GM23338 (cell line): ENCODE measurements around the gene EXOSC7. TPM values are rescaled to one million over a fixed set of nuclear protein-coding genes. Genes with fewer than 3 reads are reported as not detected.
"Not testable (repeated sequence)": the region's sequence is repeated elsewhere in the genome, so short reads cannot be mapped to it uniquely, and the experiment has no call there.

Experiments used
- ATAC-seq: fragments of 200-7000 bp; cut with Tn5 transposase; 3 replicates; pipeline ENCODE4 v1.9.1; 2020
- DNase-seq: peaks from one replicate; pipeline ENCODE4 v3.0.0-alpha.2; 2015; ENCODE audit warnings: low spot score
- H2AFZ ChIP-seq: fragments of 200-600 bp; sonication (generic); 2 replicates; pipeline ENCODE4 v1.8.0; 2016; ENCODE audit warnings: antibody characterized with exemption, mild to moderate bottlenecking, moderate library complexity
- H3F3A ChIP-seq: fragments of 200-600 bp; sonication (generic); replicated peaks from 2 replicates; pipeline ENCODE4 v1.8.0; 2017; ENCODE audit warnings: antibody characterized with exemption, mixed run types, low read depth
- H3K27ac ChIP-seq: fragments of 200-600 bp; sonication (generic); 2 replicates; pipeline ENCODE4 v1.6.1; 2016; ENCODE audit warnings: low read depth
- H3K27me3 ChIP-seq: fragments of 200-600 bp; sonication (generic); 2 replicates; pipeline ENCODE4 v1.8.0; 2016; ENCODE audit warnings: mild to moderate bottlenecking, mixed run types, moderate library complexity; ENCODE audit not compliant: insufficient read depth
- H3K36me3 ChIP-seq: fragments of 200-600 bp; sonication (generic); 2 replicates; pipeline ENCODE4 v1.8.0; 2016; ENCODE audit warnings: mild to moderate bottlenecking; ENCODE audit not compliant: insufficient read depth
- H3K4me1 ChIP-seq: fragments of 200-600 bp; sonication (generic); 2 replicates; pipeline ENCODE4 v1.8.0; 2016; ENCODE audit warnings: mild to moderate bottlenecking, moderate library complexity; ENCODE audit not compliant: insufficient read depth
- H3K4me2 ChIP-seq: fragments of 200-600 bp; sonication (generic); 2 replicates; pipeline ENCODE4 v1.7.1; 2017; ENCODE audit warnings: mixed run types
- H3K4me3 ChIP-seq: fragments of 200-600 bp; sonication (generic); 2 replicates; pipeline ENCODE4 v1.6.1; 2016; ENCODE audit warnings: mixed run types
- H3K79me2 ChIP-seq: fragments of 200-600 bp; sonication (generic); replicated peaks from 2 replicates; pipeline ENCODE4 v1.8.0; 2017; ENCODE audit warnings: mild to moderate bottlenecking; ENCODE audit not compliant: insufficient read depth
- H3K9me2 ChIP-seq: fragments of 200-600 bp; sonication (generic); 2 replicates; pipeline ENCODE4 v1.8.0; 2017; ENCODE audit not compliant: insufficient read depth
- H4K20me1 ChIP-seq: fragments of 200-600 bp; sonication (generic); replicated peaks from 2 replicates; pipeline ENCODE4 v1.8.0; 2017; ENCODE audit warnings: mild to moderate bottlenecking; ENCODE audit not compliant: insufficient read depth
- H3K27ac Mint-ChIP-seq: 2 replicates; pipeline ENCODE4 v1.8.0; 2020; ENCODE audit warnings: inconsistent platforms, mild to moderate bottlenecking, moderate library complexity, mixed read lengths
- H3K27me3 Mint-ChIP-seq: 3 replicates; pipeline ENCODE4 v1.8.0; 2022; ENCODE audit warnings: low read depth, mild to moderate bottlenecking, moderate library complexity, mixed read lengths, inconsistent platforms; ENCODE audit not compliant: insufficient read depth, poor library complexity
- H3K36me3 Mint-ChIP-seq: 3 replicates; pipeline ENCODE4 v1.8.0; 2021; ENCODE audit warnings: low read depth, mild to moderate bottlenecking, inconsistent platforms, moderate library complexity, mixed read lengths
- H3K4me1 Mint-ChIP-seq: 3 replicates; pipeline ENCODE4 v1.8.0; 2020; ENCODE audit warnings: mild to moderate bottlenecking, inconsistent platforms, mixed read lengths
- H3K4me3 Mint-ChIP-seq: 3 replicates; pipeline ENCODE4 v1.8.0; 2021; ENCODE audit warnings: moderate library complexity, mild to moderate bottlenecking, inconsistent platforms, mixed read lengths
- H3K9me3 Mint-ChIP-seq: 3 replicates; pipeline ENCODE4 v1.8.0; 2020; ENCODE audit warnings: moderate library complexity, mild to moderate bottlenecking, inconsistent platforms, mixed read lengths
- EZH2 ChIP-seq: fragments of 200-600 bp; sonication (generic); IDR thresholded peaks from one replicate; pipeline ENCODE4 v1.8.0; 2017; ENCODE audit warnings: antibody characterized with exemption, mild to moderate bottlenecking, low read depth; ENCODE audit not compliant: unreplicated experiment
- EZH2phosphoT487 ChIP-seq: fragments of 200-600 bp; sonication (generic); IDR thresholded peaks from one replicate; pipeline ENCODE4 v1.8.1; 2018; ENCODE audit warnings: antibody characterized with exemption; ENCODE audit not compliant: unreplicated experiment
- JUNB ChIP-seq: IDR thresholded peaks from one replicate; pipeline ENCODE4 v1.6.1; 2016; ENCODE audit warnings: antibody characterized with exemption; ENCODE audit not compliant: unreplicated experiment
- NANOG ChIP-seq: IDR thresholded peaks from 2 replicates; pipeline ENCODE4 v1.6.1; 2016; ENCODE audit warnings: antibody characterized with exemption, borderline replicate concordance
- ZNF114 ChIP-seq: fragments of 250-450 bp; sonication (Bioruptor Pico); IDR thresholded peaks from 2 replicates; pipeline ENCODE4 v1.5.0; 2020; ENCODE audit warnings: mild to moderate bottlenecking, moderate library complexity
- polyA plus RNA-seq: library from polyadenylated mRNA; unstranded; fragments of >200 nt; fragmentation: Nextera tagmentation; extraction: Ambion mirVana; gene quantifications from 2 replicates; pipeline ENCODE4 v1.2.1, GENCODE V29; 2016
- total RNA-seq: library from RNA; depleted of rRNA; stranded (reverse); fragments of >200 nt; shearing (Covaris generic); gene quantifications from 2 replicates; pipeline ENCODE4 v1.2.3, GENCODE V29; 2014
- TF ChIP-seq, protein P1 (sequence below): fragments of 250-450 bp; sonication (Bioruptor Pico); IDR thresholded peaks from 2 replicates; pipeline ENCODE4 v1.5.0; 2020; ENCODE audit warnings: mild to moderate bottlenecking, moderate library complexity
- TF ChIP-seq, protein P2 (sequence below): IDR thresholded peaks from one replicate; pipeline ENCODE4 v1.6.1; 2018; ENCODE audit warnings: antibody characterized with exemption; ENCODE audit not compliant: unreplicated experiment

Gene EXOSC7
- total and polyA plus RNA-seq, 2 experiments from 2014 or later: 84.8 to 120 TPM

DNA sequence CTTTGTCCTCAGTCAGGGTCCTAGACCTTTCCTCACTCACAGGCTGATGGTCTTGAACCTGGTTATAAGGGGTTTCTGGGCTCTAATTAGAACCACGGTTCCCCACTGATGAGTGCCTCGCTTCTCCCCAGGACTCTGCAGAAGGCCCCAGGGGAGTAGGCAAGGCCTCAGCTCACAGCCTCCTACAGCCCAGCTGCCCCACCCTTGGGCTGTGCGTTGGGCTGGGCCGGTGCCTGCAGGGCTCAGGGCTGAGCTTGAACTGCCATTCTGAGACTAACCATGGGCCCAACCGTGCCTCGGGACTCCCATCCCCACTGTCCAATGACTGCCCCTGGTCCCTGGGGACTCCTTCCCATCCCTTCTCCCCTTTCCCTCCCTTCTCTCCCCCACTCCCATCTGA is 75.6 kb downstream of the EXOSC7 start:
- Mint-ChIP-seq H3K4me3 (no peak overlapping the region), H3K4me1 (peaks cover 12% of the 10 kb centered on the region; the same call in 2 of the 3 replicates), H3K27me3 (peaks cover 19% of the 10 kb centered on the region), H3K9me3 (no peaks in the 10 kb centered on the region), H3K36me3 (no peaks in the 10 kb centered on the region), H3K27ac (no peak overlapping the region)
- Histone ChIP-seq H2AFZ (no peak overlapping the region), H3K9me2 (no peaks in the 10 kb centered on the region), H3F3A (no peaks in the 10 kb centered on the region), H4K20me1 (no peaks in the 10 kb centered on the region; the same call in 1 of the 2 replicates), H3K27ac (no peak overlapping the region), H3K4me2 (no peak overlapping the region), H3K4me1 (no peaks in the 10 kb centered on the region; the same call in 1 of the 2 replicates), H3K79me2 (no peaks in the 10 kb centered on the region), H3K36me3 (no peaks in the 10 kb centered on the region), H3K27me3 (peaks cover 21% of the 10 kb centered on the region), H3K4me3 (no peak overlapping the region)
- DNase-seq: no peak
- TF ChIP-seq JUNB: no peak
- no peak for TF ChIP-seq ZNF114 (CRISPR knock-in tag)
- TF ChIP-seq EZH2: no peak
- no peak for TF ChIP-seq NANOG
- TF ChIP-seq, protein P1, sequence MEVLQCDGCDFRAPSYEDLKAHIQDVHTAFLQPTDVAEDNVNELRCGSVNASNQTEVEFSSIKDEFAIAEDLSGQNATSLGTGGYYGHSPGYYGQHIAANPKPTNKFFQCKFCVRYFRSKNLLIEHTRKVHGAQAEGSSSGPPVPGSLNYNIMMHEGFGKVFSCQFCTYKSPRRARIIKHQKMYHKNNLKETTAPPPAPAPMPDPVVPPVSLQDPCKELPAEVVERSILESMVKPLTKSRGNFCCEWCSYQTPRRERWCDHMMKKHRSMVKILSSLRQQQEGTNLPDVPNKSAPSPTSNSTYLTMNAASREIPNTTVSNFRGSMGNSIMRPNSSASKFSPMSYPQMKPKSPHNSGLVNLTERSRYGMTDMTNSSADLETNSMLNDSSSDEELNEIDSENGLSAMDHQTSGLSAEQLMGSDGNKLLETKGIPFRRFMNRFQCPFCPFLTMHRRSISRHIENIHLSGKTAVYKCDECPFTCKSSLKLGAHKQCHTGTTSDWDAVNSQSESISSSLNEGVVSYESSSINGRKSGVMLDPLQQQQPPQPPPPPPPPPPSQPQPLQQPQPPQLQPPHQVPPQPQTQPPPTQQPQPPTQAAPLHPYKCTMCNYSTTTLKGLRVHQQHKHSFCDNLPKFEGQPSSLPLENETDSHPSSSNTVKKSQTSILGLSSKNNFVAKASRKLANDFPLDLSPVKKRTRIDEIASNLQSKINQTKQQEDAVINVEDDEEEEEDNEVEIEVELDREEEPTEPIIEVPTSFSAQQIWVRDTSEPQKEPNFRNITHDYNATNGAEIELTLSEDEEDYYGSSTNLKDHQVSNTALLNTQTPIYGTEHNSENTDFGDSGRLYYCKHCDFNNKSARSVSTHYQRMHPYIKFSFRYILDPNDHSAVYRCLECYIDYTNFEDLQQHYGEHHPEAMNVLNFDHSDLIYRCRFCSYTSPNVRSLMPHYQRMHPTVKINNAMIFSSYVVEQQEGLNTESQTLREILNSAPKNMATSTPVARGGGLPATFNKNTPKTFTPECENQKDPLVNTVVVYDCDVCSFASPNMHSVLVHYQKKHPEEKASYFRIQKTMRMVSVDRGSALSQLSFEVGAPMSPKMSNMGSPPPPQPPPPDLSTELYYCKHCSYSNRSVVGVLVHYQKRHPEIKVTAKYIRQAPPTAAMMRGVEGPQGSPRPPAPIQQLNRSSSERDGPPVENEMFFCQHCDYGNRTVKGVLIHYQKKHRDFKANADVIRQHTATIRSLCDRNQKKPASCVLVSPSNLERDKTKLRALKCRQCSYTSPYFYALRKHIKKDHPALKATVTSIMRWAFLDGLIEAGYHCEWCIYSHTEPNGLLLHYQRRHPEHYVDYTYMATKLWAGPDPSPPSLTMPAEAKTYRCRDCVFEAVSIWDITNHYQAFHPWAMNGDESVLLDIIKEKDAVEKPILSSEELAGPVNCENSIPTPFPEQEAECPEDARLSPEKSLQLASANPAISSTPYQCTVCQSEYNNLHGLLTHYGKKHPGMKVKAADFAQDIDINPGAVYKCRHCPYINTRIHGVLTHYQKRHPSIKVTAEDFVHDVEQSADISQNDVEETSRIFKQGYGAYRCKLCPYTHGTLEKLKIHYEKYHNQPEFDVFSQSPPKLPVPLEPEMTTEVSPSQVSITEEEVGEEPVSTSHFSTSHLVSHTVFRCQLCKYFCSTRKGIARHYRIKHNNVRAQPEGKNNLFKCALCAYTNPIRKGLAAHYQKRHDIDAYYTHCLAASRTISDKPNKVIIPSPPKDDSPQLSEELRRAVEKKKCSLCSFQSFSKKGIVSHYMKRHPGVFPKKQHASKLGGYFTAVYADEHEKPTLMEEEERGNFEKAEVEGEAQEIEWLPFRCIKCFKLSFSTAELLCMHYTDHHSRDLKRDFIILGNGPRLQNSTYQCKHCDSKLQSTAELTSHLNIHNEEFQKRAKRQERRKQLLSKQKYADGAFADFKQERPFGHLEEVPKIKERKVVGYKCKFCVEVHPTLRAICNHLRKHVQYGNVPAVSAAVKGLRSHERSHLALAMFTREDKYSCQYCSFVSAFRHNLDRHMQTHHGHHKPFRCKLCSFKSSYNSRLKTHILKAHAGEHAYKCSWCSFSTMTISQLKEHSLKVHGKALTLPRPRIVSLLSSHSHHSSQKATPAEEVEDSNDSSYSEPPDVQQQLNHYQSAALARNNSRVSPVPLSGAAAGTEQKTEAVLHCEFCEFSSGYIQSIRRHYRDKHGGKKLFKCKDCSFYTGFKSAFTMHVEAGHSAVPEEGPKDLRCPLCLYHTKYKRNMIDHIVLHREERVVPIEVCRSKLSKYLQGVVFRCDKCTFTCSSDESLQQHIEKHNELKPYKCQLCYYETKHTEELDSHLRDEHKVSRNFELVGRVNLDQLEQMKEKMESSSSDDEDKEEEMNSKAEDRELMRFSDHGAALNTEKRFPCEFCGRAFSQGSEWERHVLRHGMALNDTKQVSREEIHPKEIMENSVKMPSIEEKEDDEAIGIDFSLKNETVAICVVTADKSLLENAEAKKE (CRISPR knock-in tag): no peak
- TF ChIP-seq EZH2phosphoT487: no peak
- TF ChIP-seq, protein P2, sequence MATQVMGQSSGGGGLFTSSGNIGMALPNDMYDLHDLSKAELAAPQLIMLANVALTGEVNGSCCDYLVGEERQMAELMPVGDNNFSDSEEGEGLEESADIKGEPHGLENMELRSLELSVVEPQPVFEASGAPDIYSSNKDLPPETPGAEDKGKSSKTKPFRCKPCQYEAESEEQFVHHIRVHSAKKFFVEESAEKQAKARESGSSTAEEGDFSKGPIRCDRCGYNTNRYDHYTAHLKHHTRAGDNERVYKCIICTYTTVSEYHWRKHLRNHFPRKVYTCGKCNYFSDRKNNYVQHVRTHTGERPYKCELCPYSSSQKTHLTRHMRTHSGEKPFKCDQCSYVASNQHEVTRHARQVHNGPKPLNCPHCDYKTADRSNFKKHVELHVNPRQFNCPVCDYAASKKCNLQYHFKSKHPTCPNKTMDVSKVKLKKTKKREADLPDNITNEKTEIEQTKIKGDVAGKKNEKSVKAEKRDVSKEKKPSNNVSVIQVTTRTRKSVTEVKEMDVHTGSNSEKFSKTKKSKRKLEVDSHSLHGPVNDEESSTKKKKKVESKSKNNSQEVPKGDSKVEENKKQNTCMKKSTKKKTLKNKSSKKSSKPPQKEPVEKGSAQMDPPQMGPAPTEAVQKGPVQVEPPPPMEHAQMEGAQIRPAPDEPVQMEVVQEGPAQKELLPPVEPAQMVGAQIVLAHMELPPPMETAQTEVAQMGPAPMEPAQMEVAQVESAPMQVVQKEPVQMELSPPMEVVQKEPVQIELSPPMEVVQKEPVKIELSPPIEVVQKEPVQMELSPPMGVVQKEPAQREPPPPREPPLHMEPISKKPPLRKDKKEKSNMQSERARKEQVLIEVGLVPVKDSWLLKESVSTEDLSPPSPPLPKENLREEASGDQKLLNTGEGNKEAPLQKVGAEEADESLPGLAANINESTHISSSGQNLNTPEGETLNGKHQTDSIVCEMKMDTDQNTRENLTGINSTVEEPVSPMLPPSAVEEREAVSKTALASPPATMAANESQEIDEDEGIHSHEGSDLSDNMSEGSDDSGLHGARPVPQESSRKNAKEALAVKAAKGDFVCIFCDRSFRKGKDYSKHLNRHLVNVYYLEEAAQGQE: no peak
- ATAC-seq: no peak

DNA sequence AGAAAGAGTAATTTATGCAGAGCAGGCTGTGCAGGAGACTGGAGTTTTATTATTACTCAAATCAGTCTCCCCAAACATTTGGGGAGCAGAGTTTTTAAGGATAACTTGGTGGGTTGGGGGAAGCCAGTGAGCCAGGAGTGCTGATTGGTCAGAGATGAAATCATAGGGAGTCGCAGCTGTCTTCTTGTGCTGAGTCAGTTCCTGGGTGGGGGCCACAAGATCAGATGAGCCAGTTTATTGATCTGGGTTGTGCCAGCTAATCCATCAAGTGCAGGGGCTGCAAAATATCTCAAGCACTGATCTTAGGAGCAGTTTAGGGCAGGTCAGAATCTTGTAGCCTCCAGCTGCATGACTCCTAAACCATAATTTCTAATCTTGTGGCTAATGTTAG is 77.8 kb downstream of the EXOSC7 start:
- not testable (repeated sequence) for H3K27ac Mint-ChIP-seq, H3K4me2 ChIP-seq, H4K20me1 ChIP-seq, H3F3A ChIP-seq, H3K9me2 ChIP-seq, H2AFZ ChIP-seq, DNase-seq, H3K4me1 ChIP-seq, H3K27ac ChIP-seq, H3K36me3 ChIP-seq, H3K4me3 Mint-ChIP-seq, ATAC-seq, H3K4me3 ChIP-seq, H3K9me3 Mint-ChIP-seq, H3K79me2 ChIP-seq, H3K36me3 Mint-ChIP-seq
- H3K4me1 Mint-ChIP-seq: peaks cover 14% of the 10 kb centered on the region
- H3K27me3 Mint-ChIP-seq: peaks cover 40% of the 10 kb centered on the region
- peaks cover 43% of the 10 kb centered on the region for H3K27me3 ChIP-seq
